ENCODE measurements around the gene SNX9. TPM values are rescaled to one million over a fixed set of nuclear protein-coding genes. Genes with fewer than 3 reads are reported as not detected.

Gene SNX9
- polyA plus RNA-seq, 1 donor from 2014 or later: 7.0 TPM

DNA sequence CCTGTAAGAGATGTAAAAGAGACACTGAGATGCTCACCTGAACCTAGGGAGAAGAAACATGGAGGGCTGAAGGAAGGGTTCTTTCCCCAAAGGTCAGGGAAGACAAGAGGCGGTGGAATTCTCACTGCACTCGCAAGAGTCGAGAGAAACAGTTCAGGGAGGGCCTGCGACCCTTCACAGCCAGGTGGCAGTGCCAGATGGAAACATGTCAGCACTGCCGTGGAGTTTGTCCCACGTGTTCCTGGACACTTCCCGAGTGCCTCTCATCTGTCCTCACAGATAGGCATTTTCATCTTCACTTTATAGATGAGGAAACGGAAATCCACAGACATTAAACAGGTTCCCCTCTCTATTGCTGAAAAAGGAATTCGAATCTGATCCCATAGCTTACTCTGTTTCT, 88.2 kb downstream of the SNX9 start:
- Histone ChIP-seq H3K27ac (ENCODE audit: low read length) (no peak overlapping the region), H3K9ac (ENCODE audit: low read length) (no peak overlapping the region), H3K79me2 (replicated peaks; ENCODE audit: insufficient read depth, low read length) (no peaks in the 10 kb centered on the region), H4K20me1 (ENCODE audit: insufficient read depth) (no peaks in the 10 kb centered on the region), H3K36me3 (ENCODE audit: insufficient read depth, low read length) (no peaks in the 10 kb centered on the region), H2AFZ (ENCODE audit: low read depth, low read length) (no peak overlapping the region), H3K4me2 (ENCODE audit: low read length) (no peak overlapping the region), H3F3A (ENCODE audit: insufficient read depth, low read length, poor library complexity, severe bottlenecking) (no peaks in the 10 kb centered on the region), H3K9me3 (ENCODE audit: low read length) (no peaks in the 10 kb centered on the region), H3K9me2 (ENCODE audit: insufficient read depth, low read length) (no peaks in the 10 kb centered on the region), H3K27me3 (ENCODE audit: insufficient read depth, low read depth, low read length) (no peaks in the 10 kb centered on the region), H3K4me3 (ENCODE audit: low read length) (no peak overlapping the region)
- no peak for TF ChIP-seq REST (IDR thresholded peaks at IDR 0.05; ENCODE audit: borderline replicate concordance)

DNA sequence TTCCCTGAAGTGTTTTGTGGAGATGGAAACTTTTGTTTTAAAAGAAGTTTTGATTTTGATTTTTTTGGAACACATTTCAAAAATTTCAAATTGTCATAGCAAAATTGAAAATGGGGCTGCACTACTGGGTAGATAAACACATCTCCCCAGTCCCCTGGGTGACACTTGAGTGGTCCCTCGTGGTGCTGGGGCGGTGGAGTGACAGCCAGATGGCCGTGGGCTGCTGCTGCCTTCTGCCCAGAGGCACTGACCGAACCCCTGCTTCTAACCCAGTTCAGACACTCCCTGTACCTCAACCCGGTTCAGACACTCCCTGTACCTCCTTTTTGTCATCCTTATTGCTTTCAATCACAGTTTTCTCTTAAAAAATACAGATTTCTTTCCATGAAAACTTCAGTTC, 88.7 kb downstream of the SNX9 start:
- Histone ChIP-seq H3K9ac (ENCODE audit: low read length) (no peak overlapping the region), H3K27ac (ENCODE audit: low read length) (no peak overlapping the region), H3K4me2 (ENCODE audit: low read length) (no peak overlapping the region), H3K36me3 (ENCODE audit: insufficient read depth, low read length) (no peaks in the 10 kb centered on the region), H3K9me3 (ENCODE audit: low read length) (no peaks in the 10 kb centered on the region), H3K9me2 (ENCODE audit: insufficient read depth, low read length) (no peaks in the 10 kb centered on the region), H2AFZ (ENCODE audit: low read depth, low read length) (no peak overlapping the region), H3K79me2 (replicated peaks; ENCODE audit: insufficient read depth, low read length) (no peaks in the 10 kb centered on the region), H3F3A (ENCODE audit: insufficient read depth, low read length, poor library complexity, severe bottlenecking) (no peaks in the 10 kb centered on the region), H3K4me3 (ENCODE audit: low read length) (no peak overlapping the region), H4K20me1 (ENCODE audit: insufficient read depth) (no peaks in the 10 kb centered on the region), H3K27me3 (ENCODE audit: insufficient read depth, low read depth, low read length) (no peaks in the 10 kb centered on the region)
- no peak for TF ChIP-seq EP300 (conservative IDR thresholded peaks at IDR 0.05; ENCODE audit: poor library complexity, severe bottlenecking)
- TF ChIP-seq EZH2 (IDR thresholded peaks at IDR 0.05; ENCODE audit: borderline replicate concordance, insufficient read depth, low read length, poor library complexity, severe bottlenecking): no peak
- TF ChIP-seq TAF1 (IDR thresholded peaks at IDR 0.05; ENCODE audit: low read depth): no peak
- no peak for TF ChIP-seq POLR2AphosphoS5 (IDR thresholded peaks at IDR 0.05)
- TF ChIP-seq SMC3 (conservative IDR thresholded peaks at IDR 0.05; ENCODE audit: poor library complexity): no peak
- TF ChIP-seq REST (IDR thresholded peaks at IDR 0.05; ENCODE audit: borderline replicate concordance): no peak
- TF ChIP-seq, protein P1, sequence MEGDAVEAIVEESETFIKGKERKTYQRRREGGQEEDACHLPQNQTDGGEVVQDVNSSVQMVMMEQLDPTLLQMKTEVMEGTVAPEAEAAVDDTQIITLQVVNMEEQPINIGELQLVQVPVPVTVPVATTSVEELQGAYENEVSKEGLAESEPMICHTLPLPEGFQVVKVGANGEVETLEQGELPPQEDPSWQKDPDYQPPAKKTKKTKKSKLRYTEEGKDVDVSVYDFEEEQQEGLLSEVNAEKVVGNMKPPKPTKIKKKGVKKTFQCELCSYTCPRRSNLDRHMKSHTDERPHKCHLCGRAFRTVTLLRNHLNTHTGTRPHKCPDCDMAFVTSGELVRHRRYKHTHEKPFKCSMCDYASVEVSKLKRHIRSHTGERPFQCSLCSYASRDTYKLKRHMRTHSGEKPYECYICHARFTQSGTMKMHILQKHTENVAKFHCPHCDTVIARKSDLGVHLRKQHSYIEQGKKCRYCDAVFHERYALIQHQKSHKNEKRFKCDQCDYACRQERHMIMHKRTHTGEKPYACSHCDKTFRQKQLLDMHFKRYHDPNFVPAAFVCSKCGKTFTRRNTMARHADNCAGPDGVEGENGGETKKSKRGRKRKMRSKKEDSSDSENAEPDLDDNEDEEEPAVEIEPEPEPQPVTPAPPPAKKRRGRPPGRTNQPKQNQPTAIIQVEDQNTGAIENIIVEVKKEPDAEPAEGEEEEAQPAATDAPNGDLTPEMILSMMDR (IDR thresholded peaks at IDR 0.05; ENCODE audit: poor library complexity, severe bottlenecking): no peak
- no peak for TF ChIP-seq RAD21 (conservative IDR thresholded peaks at IDR 0.05)
- no peak for TF ChIP-seq MXI1 (conservative IDR thresholded peaks at IDR 0.05; ENCODE audit: poor library complexity, severe bottlenecking)

All from neural cell (in vitro differentiated cells).